Skeletal muscle satellite cell (primary cell): ENCODE data around the gene CELF4.

Source experiments
- H3K27me3 ChIP-seq: 2 replicates; pipeline ENCODE4 v1.7.0; 2013; ENCODE audit warnings: low read length; ENCODE audit not compliant: control insufficient read depth, insufficient read depth
- H3K36me3 ChIP-seq: 2 replicates; pipeline ENCODE4 v1.7.0; 2013; ENCODE audit warnings: mild to moderate bottlenecking, control low read depth, low read length; ENCODE audit not compliant: insufficient read depth
- H3K4me1 ChIP-seq: 2 replicates; pipeline ENCODE4 v1.7.0; 2013; ENCODE audit warnings: low read length; ENCODE audit not compliant: control insufficient read depth, insufficient read depth
- H3K4me2 ChIP-seq: 2 replicates; pipeline ENCODE4 v1.7.0; 2013; ENCODE audit warnings: mild to moderate bottlenecking, low read length
- H3K4me3 ChIP-seq: 2 replicates; pipeline ENCODE4 v1.7.0; 2013; ENCODE audit warnings: low read length
- H3K9ac ChIP-seq: 2 replicates; pipeline ENCODE4 v1.7.0; 2013; ENCODE audit warnings: mild to moderate bottlenecking, low read depth, low read length, moderate library complexity
- H3K9me3 ChIP-seq: replicated peaks from 2 replicates; pipeline ENCODE4 v1.7.0; 2013; ENCODE audit warnings: mild to moderate bottlenecking, control low read depth, low read length

The CELF4 gene

DNA sequence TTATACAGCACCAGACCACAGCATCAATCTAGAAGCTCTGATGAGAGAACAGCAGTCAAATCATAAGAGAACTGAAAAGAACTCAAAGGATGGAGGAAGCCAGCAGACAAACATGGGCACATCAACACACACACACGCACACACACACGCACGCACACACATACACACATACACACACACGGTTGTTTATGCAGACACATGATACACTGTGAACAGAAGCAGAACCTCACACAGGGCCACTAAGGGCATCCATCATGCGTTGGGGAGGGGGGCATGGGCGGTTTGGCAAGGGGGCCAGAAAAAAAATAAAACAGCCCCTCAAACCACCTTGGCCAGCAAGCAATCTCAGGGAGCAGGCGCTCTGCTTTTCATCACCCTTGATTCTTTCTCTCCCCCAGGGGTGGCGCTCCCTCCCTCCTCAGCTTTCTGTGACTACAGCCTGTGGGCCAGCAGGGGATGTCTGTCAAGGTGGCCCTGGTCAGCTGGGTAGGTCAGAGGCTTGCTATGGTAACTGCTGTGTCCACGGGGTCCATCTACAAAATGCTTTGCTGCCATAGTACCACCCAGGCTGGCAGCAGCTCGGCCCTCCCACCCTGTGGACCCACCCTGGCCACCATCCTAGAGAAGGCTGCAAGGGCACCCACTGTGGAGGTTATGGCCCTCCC is 318.0 kb downstream of the CELF4 start:
- Histone ChIP-seq H3K27me3 (peaks cover 45% of the 10 kb centered on the region), H3K4me1 (no peaks in the 10 kb centered on the region), H3K4me2 (no peak overlapping the region), H3K9ac (no peak overlapping the region), H3K9me3 (no peaks in the 10 kb centered on the region), H3K36me3 (no peaks in the 10 kb centered on the region), H3K4me3 (no peak overlapping the region)

DNA sequence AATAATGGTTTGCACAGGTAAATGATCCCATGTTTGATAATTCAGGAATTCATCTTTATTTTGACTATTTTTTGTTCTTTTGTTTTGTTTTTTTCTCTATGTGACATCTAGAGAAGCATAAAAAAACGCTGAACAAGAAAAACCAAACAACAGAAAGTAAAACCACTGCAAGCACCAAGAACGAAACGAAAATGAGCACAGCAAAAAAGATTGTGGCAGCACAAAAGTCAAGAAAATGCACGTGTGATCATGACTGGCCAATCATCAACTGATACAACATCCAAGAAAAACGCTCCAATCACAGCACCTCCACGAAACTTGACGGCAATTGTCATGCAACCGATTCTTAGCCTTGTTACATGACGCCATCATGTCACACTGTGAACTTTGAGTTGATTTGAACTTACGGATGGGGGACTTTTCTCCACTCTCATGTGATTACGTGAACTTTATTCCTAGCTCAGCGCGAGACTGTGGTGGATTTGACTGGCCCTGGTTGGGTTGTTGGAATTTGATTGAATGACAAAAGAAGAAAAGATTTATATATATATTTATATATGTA is 318.7 kb downstream of the CELF4 start:
- Histone ChIP-seq H3K4me3 (no peak overlapping the region), H3K9ac (no peak overlapping the region), H3K4me2 (no peak overlapping the region), H3K36me3 (no peaks in the 10 kb centered on the region), H3K9me3 (no peaks in the 10 kb centered on the region), H3K27me3 (peaks cover 40% of the 10 kb centered on the region), H3K4me1 (no peaks in the 10 kb centered on the region)

- Histone ChIP-seq H3K4me2 (no peak overlapping the region), H3K4me3 (no peak overlapping the region), H3K36me3 (no peaks in the 10 kb centered on the region), H3K4me1 (no peaks in the 10 kb centered on the region), H3K9ac (no peak overlapping the region), H3K9me3 (no peaks in the 10 kb centered on the region), H3K27me3 (peaks cover 19% of the 10 kb centered on the region)
Observed at GRCh38 chr18:37244618-37245017, 321.0 kb downstream of the CELF4 start.

DNA sequence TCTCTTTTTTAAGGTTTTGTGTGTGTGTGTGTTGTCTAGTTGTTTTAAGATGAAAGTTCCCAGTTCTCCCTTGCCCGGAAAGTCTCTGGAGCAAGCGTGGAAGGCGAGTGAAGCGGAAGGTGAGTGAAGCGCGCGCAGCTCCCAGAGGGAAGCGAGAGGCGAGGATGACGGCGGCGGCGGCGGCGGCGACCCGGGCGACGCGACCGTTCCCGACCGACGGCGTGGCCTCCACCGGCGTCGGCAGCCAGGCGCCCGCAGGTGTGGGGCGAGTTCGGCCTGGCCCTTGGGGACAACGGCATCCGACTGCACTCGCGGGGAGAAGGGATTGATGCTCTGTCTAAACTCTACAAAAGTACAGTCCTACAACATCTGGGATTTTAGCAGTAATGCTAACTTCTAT is 321.9 kb downstream of the CELF4 start:
- H3K9me3 ChIP-seq: no peaks in the 10 kb centered on the region
- H3K36me3 ChIP-seq: no peaks in the 10 kb centered on the region
- no peak overlapping the region for H3K9ac ChIP-seq
- H3K4me1 ChIP-seq: no peaks in the 10 kb centered on the region
- peaks cover 12% of the 10 kb centered on the region for H3K27me3 ChIP-seq
- H3K4me3 ChIP-seq: no peak overlapping the region
- no peak overlapping the region for H3K4me2 ChIP-seq

DNA sequence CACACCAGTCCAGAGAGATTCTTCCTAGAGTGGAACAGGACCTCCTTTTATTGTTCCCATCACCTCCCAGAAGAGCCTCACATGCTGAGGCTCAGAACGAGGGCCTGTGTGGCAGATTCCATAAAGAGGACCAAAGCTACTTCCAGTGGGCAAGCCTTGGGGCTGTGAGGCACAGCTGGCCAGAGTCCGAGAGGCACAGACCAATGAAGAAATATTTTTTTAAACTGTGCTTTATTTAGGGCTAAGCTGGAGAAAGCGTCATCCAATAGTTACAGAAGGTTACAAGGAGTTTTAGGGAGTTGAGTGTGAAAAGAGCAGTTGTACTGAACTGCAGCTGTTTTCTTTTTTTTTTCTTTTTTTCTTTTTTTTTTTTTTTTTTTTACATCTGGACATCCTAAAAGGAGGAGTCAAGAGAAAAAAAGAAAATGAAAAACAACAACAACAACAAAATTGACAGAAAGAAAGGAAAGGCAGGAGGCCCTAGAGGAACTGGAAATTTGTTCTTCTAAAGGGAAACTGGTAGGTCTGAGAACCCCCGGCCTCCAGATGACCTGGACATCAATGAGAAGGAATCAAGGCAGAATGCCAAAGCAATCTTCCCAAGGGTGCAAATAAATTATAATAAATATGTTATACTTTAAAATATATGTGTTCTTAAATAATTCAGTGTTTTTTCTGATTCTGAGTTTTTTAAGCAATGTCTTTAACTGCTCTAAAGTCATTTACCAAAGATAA is 322.6 kb downstream of the CELF4 start:
- Histone ChIP-seq H3K27me3 (peaks cover 12% of the 10 kb centered on the region), H3K4me3 (no peak overlapping the region), H3K4me2 (no peak overlapping the region), H3K4me1 (no peaks in the 10 kb centered on the region), H3K9ac (no peak overlapping the region), H3K36me3 (no peaks in the 10 kb centered on the region), H3K9me3 (no peaks in the 10 kb centered on the region)

- Histone ChIP-seq H3K9ac (no peak overlapping the region), H3K27me3 (peaks cover 12% of the 10 kb centered on the region), H3K4me2 (no peak overlapping the region), H3K4me1 (no peaks in the 10 kb centered on the region), H3K9me3 (no peaks in the 10 kb centered on the region), H3K4me3 (no peak overlapping the region), H3K36me3 (no peaks in the 10 kb centered on the region)
Observed at GRCh38 chr18:37242091-37242490, 323.5 kb downstream of the CELF4 start.

DNA sequence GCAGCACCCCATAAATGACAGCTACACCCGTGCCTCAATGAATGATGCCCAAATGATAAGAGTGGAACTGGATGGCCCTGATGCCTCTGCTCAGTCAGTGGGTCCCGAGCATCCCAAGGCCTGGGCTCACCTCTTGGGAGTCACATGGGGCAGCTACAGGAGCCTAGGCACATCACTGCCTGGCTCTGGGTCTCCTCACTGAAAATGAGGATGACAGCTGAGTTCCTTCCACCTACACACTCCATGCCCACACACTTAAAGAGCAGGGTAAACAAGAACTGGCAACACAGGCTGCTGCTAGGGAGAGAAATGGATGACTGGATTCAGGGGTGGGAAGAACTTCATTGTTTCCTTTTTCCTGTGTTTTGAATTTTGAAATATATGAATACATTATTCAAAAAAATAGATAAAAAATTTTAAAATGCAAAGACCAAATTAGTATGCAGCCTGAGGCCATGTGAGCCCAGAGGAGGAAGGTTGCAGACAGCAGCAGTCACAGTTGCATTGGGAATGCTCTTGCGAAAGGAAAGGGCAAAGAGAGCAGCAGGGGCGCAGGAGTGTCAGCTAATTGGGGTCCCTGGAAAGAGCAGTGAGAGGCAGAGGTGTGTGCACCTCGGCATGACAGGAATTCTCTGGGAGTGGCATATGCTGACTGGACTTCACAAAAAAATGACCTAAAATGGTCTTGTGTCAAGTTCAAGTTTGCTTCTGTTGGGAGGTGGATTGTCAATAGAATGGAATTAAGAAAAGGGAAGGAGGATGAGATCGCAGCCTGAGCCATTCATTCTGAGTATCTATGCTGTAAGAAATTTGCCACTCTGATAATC is 327.1 kb downstream of the CELF4 start:
- Histone ChIP-seq H3K9ac (no peak overlapping the region), H3K36me3 (no peaks in the 10 kb centered on the region), H3K4me3 (no peak overlapping the region), H3K27me3 (peaks cover 10% of the 10 kb centered on the region), H3K4me2 (no peak overlapping the region), H3K9me3 (no peaks in the 10 kb centered on the region), H3K4me1 (no peaks in the 10 kb centered on the region)

DNA sequence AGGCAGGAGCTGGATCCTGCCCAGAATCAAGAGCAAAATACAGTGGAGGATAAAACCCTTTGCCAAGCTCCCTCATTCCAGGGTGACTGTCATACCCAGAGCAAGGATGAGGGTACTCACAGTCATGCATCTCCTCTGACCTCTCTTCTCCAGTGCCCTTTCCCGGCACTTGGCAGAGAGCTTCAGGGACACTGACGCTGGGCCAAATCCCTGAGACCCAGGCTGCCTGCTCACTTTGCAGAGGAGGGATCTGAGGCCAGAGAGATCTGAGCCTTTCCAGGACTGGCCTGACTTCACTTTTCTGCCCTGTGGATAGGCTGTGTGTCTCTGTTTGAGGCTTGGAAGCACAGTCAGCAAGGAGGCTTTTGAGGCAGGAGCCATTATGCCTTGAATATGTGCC is 330.0 kb downstream of the CELF4 start:
- Histone ChIP-seq H3K9ac (no peak overlapping the region), H3K36me3 (no peaks in the 10 kb centered on the region), H3K4me3 (no peak overlapping the region), H3K9me3 (no peaks in the 10 kb centered on the region), H3K4me2 (no peak overlapping the region), H3K4me1 (no peaks in the 10 kb centered on the region), H3K27me3 (no peaks in the 10 kb centered on the region)

- Histone ChIP-seq H3K4me1 (no peaks in the 10 kb centered on the region), H3K27me3 (no peaks in the 10 kb centered on the region), H3K9me3 (no peaks in the 10 kb centered on the region), H3K9ac (no peak overlapping the region), H3K36me3 (no peaks in the 10 kb centered on the region), H3K4me2 (no peak overlapping the region), H3K4me3 (no peak overlapping the region)
Observed at GRCh38 chr18:37231251-37231650, 334.3 kb downstream of the CELF4 start.

DNA sequence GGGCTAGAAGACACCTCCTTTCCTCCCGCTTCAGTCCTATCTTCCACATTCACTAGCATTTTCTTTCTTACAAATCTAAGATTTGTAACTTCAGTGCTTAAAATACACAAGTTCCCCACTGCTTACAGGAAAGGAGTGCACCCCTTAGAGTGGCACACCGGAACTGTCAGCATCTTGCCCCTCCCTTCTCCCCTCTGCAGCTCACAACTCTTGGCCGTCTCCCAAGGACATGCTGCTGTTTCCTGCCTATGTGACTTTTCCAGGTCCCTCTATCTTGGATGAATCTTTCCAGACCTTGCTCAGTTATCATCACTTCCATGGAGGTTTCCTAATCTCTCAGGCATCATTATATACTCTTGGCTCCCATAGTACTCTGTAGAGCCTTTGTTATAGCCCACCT is 334.8 kb downstream of the CELF4 start:
- H3K4me2 ChIP-seq: no peak overlapping the region
- H3K9me3 ChIP-seq: no peaks in the 10 kb centered on the region
- no peaks in the 10 kb centered on the region for H3K36me3 ChIP-seq
- no peaks in the 10 kb centered on the region for H3K27me3 ChIP-seq
- H3K9ac ChIP-seq: no peak overlapping the region
- H3K4me1 ChIP-seq: no peaks in the 10 kb centered on the region
- H3K4me3 ChIP-seq: no peak overlapping the region

- Histone ChIP-seq H3K4me1 (no peaks in the 10 kb centered on the region), H3K9me3 (no peaks in the 10 kb centered on the region), H3K27me3 (no peaks in the 10 kb centered on the region), H3K4me2 (no peak overlapping the region), H3K36me3 (no peaks in the 10 kb centered on the region), H3K4me3 (no peak overlapping the region), H3K9ac (no peak overlapping the region)
Observed at GRCh38 chr18:37225279-37225678, 340.3 kb downstream of the CELF4 start.
